HepG2 (cell line): ENCODE data around the gene ARMC5. TPM values are rescaled to one million over a fixed set of nuclear protein-coding genes. Genes with fewer than 3 reads are reported as not detected.

Experiments
- ARNT ChIP-seq: fragments of 450-650 bp; IDR thresholded peaks from 2 replicates; pipeline ENCODE4 v1.6.1; 2017
- CHCHD3 ChIP-seq: sonication (generic); formaldehyde crosslinking; IDR thresholded peaks from 2 replicates; pipeline ENCODE4 v1.8.0; 2022; ENCODE audit warnings: mild to moderate bottlenecking, missing genetic modification reagents, moderate library complexity
- MAFF ChIP-seq: IDR thresholded peaks from 2 replicates; pipeline ENCODE4 v1.6.1; 2011; ENCODE audit warnings: low read depth, low read length, improper control_type of control experiment
- NR2C2 ChIP-seq: sonication (generic); formaldehyde crosslinking; IDR thresholded peaks from 2 replicates; pipeline ENCODE4 v1.4.0; 2020; ENCODE audit warnings: missing genetic modification reagents, mild to moderate bottlenecking, moderate library complexity, borderline replicate concordance
- STAT5B ChIP-seq: sonication (generic); formaldehyde crosslinking; IDR thresholded peaks from 2 replicates; pipeline ENCODE4 v1.4.0; 2020; ENCODE audit warnings: missing genetic modification reagents
- TCF7 ChIP-seq: sonication (generic); IDR thresholded peaks from 2 replicates; pipeline ENCODE4 v1.6.1; 2016; ENCODE audit warnings: antibody characterized with exemption, low read depth
- TGIF2 ChIP-seq: IDR thresholded peaks from 2 replicates; pipeline ENCODE4 v1.6.1; 2016; ENCODE audit warnings: control low read depth, missing compliant biosample characterization
- ZNF20 ChIP-seq: sonication (generic); formaldehyde crosslinking; IDR thresholded peaks from 2 replicates; pipeline ENCODE4 v1.4.0; 2020; ENCODE audit warnings: mild to moderate bottlenecking, moderate library complexity, missing genetic modification reagents
- ZNF614 ChIP-seq: IDR thresholded peaks from 2 replicates; pipeline ENCODE4 v1.6.1; 2018; ENCODE audit warnings: missing biosample characterization, missing genetic modification reagents, inconsistent platforms, borderline replicate concordance
- polyA plus RNA-seq, 8 experiments: library from polyadenylated mRNA; depleted of rRNA in 3 of 8; stranded (reverse) in 7 of 8; unstranded in 1 of 8; fragments of >200 nt; fragmentation: Illumina TruSeq in 4 of 8; extraction: Trizol in 4 of 8; gene quantifications; 2 replicates each; pipeline versions ENCODE4 v1.2.1 to v1.2.3, GENCODE V29; 2011 to 2016; ENCODE audit warnings: low read depth in 4 of 8, missing spikeins in 1 of 8, mixed read lengths in 1 of 8; ENCODE audit not compliant: insufficient read depth in 1 of 8
- total RNA-seq, 5 experiments: library from RNA; depleted of rRNA; stranded (reverse); fragments of >200 nt; fragmentation: Illumina TruSeq; extraction: Trizol; gene quantifications; 2 replicates each; pipeline ENCODE4 v1.2.3, GENCODE V29; 2016; ENCODE audit warnings: low read depth in 1 of 5
- TF ChIP-seq, protein P1 (sequence below): sonication (generic); formaldehyde crosslinking; IDR thresholded peaks from 2 replicates; pipeline ENCODE4 v1.5.0; 2020; ENCODE audit warnings: mild to moderate bottlenecking, missing genetic modification reagents, borderline replicate concordance
- TF ChIP-seq, protein P2 (sequence below): sonication (generic); formaldehyde crosslinking; IDR thresholded peaks from 2 replicates; pipeline ENCODE4 v1.4.0; 2020; ENCODE audit warnings: mild to moderate bottlenecking, missing genetic modification reagents
- TF ChIP-seq, protein P3 (sequence below): sonication (generic); formaldehyde crosslinking; IDR thresholded peaks from 2 replicates; pipeline ENCODE4 v1.4.0; 2020; ENCODE audit warnings: missing genetic modification reagents

Gene ARMC5
- total and polyA plus RNA-seq, 2 of the 13 experiments (the other 11 are each of a cell fraction or from before 2014, with no cell fraction given): 10.8 to 22.3 TPM

DNA sequence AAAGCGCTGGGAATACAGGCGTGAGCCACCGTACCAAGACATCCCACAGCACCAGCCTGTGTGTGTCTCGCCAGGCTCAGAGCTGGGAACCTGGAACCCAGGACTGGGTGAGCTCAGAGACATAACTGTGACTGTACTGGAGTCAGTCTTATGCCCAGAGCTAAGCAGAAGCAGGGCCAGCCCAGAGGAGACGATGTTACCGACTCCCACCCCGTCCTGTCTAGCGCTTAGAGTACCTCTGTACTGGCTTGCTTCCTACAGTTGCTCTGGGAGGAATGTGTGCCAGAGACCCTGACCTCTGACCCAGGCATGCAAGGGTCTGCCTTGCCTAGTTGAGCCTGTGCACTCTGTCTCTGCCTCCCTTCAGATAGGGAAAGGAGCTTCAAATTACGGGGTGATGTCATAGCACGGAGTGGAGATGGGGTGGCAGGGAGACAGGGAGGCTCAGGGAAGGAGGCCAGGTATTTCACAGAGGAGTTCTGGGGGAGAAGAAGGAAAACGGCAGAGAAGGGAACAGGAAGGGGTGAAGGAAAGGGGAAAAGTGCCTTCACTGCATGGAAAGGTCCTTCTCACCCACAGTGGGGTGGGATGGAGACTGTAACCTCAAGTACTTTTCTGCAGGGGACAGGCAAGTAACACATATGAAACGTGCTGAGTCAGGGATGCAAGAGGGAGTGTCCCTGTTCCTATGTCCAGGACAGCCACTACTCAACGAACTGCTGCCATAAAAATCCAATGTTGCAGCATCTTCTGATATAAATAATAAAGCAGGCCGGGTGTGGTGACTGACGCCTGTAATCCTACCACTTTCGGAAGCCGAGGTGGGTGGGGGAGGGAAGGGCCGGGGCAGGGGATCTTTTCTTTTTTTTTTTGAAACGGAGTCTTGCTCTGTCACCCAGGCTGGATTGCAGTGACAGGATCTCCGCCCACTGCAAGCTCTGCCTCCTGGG lies 5.8 kb upstream of the ARMC5 start (continued):
- TF ChIP-seq, protein P1, sequence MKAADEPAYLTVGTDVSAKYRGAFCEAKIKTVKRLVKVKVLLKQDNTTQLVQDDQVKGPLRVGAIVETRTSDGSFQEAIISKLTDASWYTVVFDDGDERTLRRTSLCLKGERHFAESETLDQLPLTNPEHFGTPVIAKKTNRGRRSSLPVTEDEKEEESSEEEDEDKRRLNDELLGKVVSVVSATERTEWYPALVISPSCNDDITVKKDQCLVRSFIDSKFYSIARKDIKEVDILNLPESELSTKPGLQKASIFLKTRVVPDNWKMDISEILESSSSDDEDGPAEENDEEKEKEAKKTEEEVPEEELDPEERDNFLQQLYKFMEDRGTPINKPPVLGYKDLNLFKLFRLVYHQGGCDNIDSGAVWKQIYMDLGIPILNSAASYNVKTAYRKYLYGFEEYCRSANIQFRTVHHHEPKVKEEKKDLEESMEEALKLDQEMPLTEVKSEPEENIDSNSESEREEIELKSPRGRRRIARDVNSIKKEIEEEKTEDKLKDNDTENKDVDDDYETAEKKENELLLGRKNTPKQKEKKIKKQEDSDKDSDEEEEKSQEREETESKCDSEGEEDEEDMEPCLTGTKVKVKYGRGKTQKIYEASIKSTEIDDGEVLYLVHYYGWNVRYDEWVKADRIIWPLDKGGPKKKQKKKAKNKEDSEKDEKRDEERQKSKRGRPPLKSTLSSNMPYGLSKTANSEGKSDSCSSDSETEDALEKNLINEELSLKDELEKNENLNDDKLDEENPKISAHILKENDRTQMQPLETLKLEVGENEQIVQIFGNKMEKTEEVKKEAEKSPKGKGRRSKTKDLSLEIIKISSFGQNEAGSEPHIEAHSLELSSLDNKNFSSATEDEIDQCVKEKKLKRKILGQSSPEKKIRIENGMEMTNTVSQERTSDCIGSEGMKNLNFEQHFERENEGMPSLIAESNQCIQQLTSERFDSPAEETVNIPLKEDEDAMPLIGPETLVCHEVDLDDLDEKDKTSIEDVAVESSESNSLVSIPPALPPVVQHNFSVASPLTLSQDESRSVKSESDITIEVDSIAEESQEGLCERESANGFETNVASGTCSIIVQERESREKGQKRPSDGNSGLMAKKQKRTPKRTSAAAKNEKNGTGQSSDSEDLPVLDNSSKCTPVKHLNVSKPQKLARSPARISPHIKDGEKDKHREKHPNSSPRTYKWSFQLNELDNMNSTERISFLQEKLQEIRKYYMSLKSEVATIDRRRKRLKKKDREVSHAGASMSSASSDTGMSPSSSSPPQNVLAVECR (CRISPR knock-in tag): peak; percentile 64; the same call in 1 of the 2 replicates
- no peak for TF ChIP-seq CHCHD3 (CRISPR knock-in tag)
- TF ChIP-seq, protein P2, sequence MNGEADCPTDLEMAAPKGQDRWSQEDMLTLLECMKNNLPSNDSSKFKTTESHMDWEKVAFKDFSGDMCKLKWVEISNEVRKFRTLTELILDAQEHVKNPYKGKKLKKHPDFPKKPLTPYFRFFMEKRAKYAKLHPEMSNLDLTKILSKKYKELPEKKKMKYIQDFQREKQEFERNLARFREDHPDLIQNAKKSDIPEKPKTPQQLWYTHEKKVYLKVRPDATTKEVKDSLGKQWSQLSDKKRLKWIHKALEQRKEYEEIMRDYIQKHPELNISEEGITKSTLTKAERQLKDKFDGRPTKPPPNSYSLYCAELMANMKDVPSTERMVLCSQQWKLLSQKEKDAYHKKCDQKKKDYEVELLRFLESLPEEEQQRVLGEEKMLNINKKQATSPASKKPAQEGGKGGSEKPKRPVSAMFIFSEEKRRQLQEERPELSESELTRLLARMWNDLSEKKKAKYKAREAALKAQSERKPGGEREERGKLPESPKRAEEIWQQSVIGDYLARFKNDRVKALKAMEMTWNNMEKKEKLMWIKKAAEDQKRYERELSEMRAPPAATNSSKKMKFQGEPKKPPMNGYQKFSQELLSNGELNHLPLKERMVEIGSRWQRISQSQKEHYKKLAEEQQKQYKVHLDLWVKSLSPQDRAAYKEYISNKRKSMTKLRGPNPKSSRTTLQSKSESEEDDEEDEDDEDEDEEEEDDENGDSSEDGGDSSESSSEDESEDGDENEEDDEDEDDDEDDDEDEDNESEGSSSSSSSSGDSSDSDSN (CRISPR knock-in tag): peak; percentile 52; the same call in 1 of the 2 replicates
- no peak for TF ChIP-seq ZNF614 (CRISPR knock-in tag)
- peak; percentile 95 for TF ChIP-seq MAFF
- no peak for TF ChIP-seq ZNF20 (CRISPR knock-in tag)
- TF ChIP-seq, protein P3, sequence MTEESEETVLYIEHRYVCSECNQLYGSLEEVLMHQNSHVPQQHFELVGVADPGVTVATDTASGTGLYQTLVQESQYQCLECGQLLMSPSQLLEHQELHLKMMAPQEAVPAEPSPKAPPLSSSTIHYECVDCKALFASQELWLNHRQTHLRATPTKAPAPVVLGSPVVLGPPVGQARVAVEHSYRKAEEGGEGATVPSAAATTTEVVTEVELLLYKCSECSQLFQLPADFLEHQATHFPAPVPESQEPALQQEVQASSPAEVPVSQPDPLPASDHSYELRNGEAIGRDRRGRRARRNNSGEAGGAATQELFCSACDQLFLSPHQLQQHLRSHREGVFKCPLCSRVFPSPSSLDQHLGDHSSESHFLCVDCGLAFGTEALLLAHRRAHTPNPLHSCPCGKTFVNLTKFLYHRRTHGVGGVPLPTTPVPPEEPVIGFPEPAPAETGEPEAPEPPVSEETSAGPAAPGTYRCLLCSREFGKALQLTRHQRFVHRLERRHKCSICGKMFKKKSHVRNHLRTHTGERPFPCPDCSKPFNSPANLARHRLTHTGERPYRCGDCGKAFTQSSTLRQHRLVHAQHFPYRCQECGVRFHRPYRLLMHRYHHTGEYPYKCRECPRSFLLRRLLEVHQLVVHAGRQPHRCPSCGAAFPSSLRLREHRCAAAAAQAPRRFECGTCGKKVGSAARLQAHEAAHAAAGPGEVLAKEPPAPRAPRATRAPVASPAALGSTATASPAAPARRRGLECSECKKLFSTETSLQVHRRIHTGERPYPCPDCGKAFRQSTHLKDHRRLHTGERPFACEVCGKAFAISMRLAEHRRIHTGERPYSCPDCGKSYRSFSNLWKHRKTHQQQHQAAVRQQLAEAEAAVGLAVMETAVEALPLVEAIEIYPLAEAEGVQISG: peak; percentile 68
- peak; percentile 95 for TF ChIP-seq NR2C2 (CRISPR knock-in tag)
- no peak for TF ChIP-seq TGIF2
- TF ChIP-seq STAT5B (CRISPR knock-in tag): no peak
- TF ChIP-seq ARNT: no peak
- no peak for TF ChIP-seq TCF7
